Left cardiac atrium (tissue), 4 donors: Measurements from ENCODE around the gene HINT2. TPM values are rescaled to one million over a fixed set of nuclear protein-coding genes. Genes with fewer than 3 reads are reported as not detected.

ENCODE experiments used
- ATAC-seq, 2 donors: fragments of 200-7000 bp; cut with Tn5 transposase; one replicate each; pipeline ENCODE4 v1.9.1; 2020; ENCODE audit warnings: mild to moderate bottlenecking in 2 of 2, moderate library complexity in 2 of 2
- DNase-seq: peaks from one replicate; pipeline ENCODE4 v3.0.0-alpha.2; 2020
- intact Hi-C, 2 donors: fragments of 100-400 bp; cut with DNase I; formaldehyde crosslinking; loops; one replicate each; pipeline versions ENCODE4 v1.14.1 to v1.15.1; 2022 to 2023
- total RNA-seq, 2 donors: library from RNA; stranded (reverse); fragmentation: NEBNext Ultra II Directional; extraction: Animal tissue kit (Norgen Biotek cat#: 25700); gene quantifications; one replicate each; pipeline ENCODE4 v1.2.1, GENCODE V29; 2021
- donor health status: DM: no; HTN: yes; CAD: no.
- donor health status: DM: no; HTN: yes; CAD: no; lungs with severe emphysema.
- donor health status: DM: yes; HTN: yes; CAD: no.
- donor health status: Dilated cardiomyopathy.

HINT2 gene
- total RNA-seq, 2 donors from 2014 or later = 53.4 to 54.3 TPM

DNA sequence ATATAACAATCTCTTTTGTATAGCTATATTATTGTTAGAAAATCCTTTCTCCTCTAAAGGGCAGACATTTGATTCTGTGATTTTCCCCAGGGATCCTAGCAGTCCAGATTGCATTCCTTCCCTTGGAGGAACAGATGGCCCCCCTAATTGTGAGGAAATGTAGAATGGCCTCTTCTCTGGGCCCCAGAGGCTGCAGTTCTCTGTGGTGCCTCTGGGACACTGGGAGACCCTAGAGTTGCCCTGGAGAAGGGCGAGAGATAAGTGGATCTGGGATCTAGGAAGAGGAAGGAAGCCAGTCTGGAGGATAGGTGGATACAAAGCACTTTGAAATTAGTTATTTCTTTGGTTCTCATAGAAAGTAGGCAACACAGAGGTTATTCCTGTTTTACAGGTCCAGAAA, 1.9 kb upstream of the HINT2 start:
- no peak for ATAC-seq
- intact Hi-C loops = no loop called here
- no peak for DNase-seq

DNA sequence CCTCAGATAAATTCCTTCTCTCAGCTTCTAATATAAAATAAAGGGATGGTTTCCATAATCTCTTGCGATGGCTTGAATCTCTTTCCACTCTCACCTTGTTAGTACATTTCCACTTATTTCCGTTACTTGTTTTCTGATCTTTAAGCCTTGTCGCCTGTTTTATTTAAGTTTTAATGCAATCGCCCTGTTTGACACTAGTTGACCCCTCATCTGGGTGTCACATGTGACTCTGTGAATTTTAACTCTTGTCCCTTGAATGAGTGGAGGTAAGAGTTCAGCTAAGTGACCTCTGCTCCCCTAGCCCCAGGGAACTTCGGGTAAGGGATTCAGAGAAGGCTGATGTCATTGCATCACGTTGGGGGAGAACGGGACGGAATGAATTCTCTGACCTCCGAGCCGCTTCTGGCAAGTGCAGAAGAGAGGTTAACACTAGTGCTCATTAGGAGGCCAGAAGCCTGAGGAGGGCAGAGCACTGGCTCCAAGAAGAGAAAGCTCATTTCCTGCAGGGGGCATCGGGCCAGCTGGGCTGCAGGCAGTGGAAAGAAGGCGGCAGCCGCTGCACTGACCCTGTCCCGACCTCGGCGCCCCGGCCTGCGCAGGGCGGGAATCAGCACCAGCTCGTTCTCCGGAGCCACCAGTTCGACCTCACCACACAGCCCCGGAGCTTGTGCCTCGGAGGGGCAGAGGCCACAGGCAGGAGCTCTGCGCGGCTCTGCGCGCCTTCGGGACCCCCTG, 569 bp downstream of the HINT2 start:
- intact Hi-C loops = loop anchor here in 1 of 2 donors (2.0 kb wide), 1 partner anchor 15 kb away; the partner anchor contains the start of genes FAM221B and TMEM8B
- DNase-seq = peak; percentile 86
- peak; percentile 56 to 64 for ATAC-seq

- intact Hi-C loops = loop anchor here in 1 of 2 donors (2.0 kb wide), 1 partner anchor 15 kb away; the partner anchor contains the start of genes FAM221B and TMEM8B
- ATAC-seq = no peak
- no peak for DNase-seq
Measured at GRCh38 chr9:35813434-35814105, 1.3 kb downstream of the HINT2 start.

GRCh38 chr9:35812025-35812602, 2.7 kb downstream of the HINT2 start, which contains the start of gene SPAG8:
Gene SPAG8, minus strand, starts transcription at chr9:35812262. Its CDS starts 115 bp downstream, at chr9:35812147.
- peak; percentile 96 for DNase-seq
- peak; percentile 69 to 72 for ATAC-seq
- intact Hi-C loops = no loop called here

GRCh38 chr9:35811381-35812024, 3.3 kb downstream of the HINT2 start:
- intact Hi-C loops = no loop called here
- DNase-seq (no peak), ATAC-seq (no peak)

- intact Hi-C loops = no loop called here
- ATAC-seq (no peak), DNase-seq (no peak)
Measured at GRCh38 chr9:35810122-35810521, 4.7 kb downstream of the HINT2 start.

DNA sequence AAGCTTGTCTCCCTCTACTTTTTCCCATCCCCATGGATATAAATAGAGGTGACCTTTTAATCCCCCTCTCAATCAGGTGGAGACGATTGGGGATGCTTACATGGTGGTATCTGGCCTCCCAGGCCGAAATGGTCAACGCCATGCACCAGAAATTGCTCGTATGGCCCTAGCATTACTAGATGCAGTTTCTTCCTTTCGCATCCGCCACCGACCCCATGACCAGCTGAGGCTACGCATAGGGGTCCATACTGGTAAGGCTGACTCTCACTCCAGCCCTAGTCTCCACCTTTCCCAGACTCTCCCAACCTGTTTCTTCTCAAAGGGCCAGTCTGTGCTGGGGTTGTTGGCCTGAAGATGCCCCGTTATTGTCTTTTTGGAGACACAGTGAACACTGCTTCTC, 6.4 kb downstream of the HINT2 start:
- intact Hi-C loops = no loop called here
- DNase-seq (no peak), ATAC-seq (no peak)

DNA sequence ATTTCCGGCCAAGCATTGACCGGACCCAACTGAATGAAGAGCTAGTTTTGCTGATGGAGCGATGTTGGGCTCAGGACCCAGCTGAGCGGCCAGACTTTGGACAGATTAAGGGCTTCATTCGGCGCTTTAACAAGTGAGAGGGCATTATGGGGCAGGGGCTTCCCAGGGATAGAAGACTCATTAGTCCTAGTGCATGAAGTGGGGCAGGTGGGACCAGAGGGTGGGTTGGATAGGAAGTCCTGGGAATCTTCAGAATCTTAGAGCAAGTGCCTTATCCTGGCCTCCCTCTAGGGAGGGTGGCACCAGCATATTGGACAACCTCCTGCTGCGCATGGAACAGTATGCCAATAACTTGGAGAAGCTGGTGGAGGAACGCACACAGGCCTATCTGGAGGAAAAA, 8.7 kb downstream of the HINT2 start:
- intact Hi-C loops = no loop called here
- ATAC-seq (no peak), DNase-seq (no peak)

- ATAC-seq = no peak
Measured at GRCh38 chr9:35801328-35802128, 13.3 kb downstream of the HINT2 start.

GRCh38 chr9:35800530-35800929, 14.3 kb downstream of the HINT2 start:
- intact Hi-C loops = no loop called here

More at GRCh38 chr9:35801328-35802128, 13.3 kb downstream of the HINT2 start:
- no peak for DNase-seq
- intact Hi-C loops = no loop called here

GRCh38 chr9:35798658-35799374, 16.0 kb downstream of the HINT2 start:
- no peak for DNase-seq
- ATAC-seq = no peak
- intact Hi-C loops = loop anchor here in 1 of 2 donors (10.0 kb wide), 1 partner anchor 86 kb away; no protein-coding TSS in a partner anchor

More at GRCh38 chr9:35800530-35800929, 14.3 kb downstream of the HINT2 start:
- ATAC-seq (no peak), DNase-seq (no peak)

DNA sequence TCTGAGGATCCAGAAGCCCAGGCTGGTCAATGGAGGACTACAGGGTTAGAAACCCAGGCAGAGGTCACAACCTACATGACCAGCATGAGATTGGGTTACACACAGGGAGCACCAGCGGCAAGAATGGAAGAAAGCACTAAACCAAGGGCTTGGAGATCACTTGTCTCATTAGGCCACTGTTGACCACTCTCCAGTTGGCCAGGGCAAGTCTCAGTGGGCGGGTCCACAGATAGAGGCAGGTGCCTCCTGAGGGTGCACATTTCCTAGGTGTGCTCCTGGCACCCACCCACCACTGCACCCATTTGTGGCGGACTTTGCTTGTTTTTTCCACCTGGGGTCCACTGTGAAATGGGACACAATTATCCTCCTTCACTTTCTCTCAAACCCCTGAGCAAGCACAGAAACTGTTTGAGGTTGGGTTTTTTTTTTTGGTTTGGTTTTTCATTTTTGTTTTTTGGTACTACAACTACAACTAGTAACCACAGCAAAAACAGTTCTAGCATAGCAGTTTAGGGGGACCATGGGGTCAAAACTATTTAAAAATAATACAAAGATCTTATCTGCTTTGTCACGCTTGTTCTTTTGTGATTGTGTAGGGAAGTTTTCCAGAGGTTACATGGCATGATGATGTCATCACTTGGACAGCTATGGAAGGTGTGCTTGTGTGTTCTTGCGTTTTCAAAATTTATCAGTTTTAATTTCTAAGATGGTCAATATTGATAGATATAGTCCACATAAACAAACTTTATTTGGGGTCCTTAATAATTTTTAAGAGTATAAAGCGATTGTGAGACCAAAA, 17.3 kb downstream of the HINT2 start:
- ATAC-seq (no peak), DNase-seq (no peak)
- intact Hi-C loops = loop anchor here in 1 of 2 donors (10.0 kb wide), 1 partner anchor 87 kb away; no protein-coding TSS in a partner anchor

DNA sequence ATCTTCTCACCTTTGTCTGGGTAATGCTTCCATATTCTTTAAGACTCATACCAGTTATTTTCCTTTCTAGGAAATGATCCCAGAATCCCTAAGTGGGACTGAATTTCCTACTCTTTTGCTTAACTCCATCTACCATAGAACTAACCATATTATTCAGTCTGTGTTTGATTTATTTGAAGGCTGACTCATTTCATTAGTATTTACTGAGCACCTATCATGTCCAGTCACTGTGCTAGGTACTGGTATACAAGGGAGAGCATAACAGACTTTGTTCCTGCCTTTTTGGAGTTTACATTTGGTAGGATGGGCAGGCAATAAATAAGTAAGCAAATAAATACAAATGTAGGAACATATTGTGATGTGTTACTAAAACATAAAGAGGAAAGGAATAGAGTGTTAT, 19.1 kb downstream of the HINT2 start:
- no peak for DNase-seq
- intact Hi-C loops = loop anchor here in 1 of 2 donors (10.0 kb wide), 1 partner anchor 89 kb away; no protein-coding TSS in a partner anchor
- no peak for ATAC-seq

DNA sequence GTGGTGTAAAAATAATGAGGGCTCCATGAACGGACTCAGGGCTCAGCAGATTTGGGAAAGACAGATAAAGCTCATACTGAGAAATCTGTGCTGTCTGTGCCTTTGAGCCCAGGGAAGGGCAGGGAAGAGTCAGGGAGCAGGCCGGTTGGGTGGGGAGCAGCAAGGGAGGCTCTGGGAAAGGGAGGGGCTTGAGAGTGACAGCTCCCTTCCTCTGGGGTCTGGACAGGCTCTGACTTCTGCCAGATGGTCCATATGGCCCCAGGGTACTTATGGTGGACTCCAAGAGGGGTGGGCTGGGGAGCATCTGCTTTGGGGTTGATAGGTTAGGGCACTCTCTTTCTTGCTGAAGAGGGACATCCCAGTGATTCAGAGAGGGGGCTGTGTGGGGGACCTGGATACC, 21.4 kb downstream of the HINT2 start:
- ATAC-seq (no peak), DNase-seq (no peak)
- intact Hi-C loops = loop anchor here (5.0 to 10.0 kb wide), 2 partner anchors 34 to 91 kb away; partner anchors contain the start of genes FAM221B (in 1 of the 2) and TMEM8B (in 1 of the 2)

DNA sequence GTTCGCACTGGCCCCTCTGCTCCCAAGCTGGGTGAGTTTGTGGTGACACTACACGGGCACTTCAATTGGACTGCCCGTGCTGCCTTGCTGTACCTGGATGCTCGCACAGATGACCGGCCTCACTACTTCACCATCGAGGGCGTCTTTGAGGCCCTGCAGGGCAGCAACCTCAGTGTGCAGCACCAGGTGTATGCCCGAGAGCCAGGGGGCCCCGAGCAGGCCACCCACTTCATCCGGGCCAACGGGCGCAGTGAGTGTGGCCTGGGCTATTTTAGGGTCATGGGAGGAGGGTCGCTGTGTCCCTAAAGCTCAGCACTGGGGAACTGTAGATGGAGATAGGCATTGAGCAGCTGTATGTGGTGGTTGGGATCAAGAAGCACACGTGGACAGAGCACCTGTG, 22.0 kb downstream of the HINT2 start:
- intact Hi-C loops = loop anchor here (5.0 to 10.0 kb wide), 2 partner anchors 34 to 92 kb away; partner anchors contain the start of genes FAM221B (in 1 of the 2) and TMEM8B (in 1 of the 2)
- no peak for ATAC-seq
- no peak for DNase-seq

DNA sequence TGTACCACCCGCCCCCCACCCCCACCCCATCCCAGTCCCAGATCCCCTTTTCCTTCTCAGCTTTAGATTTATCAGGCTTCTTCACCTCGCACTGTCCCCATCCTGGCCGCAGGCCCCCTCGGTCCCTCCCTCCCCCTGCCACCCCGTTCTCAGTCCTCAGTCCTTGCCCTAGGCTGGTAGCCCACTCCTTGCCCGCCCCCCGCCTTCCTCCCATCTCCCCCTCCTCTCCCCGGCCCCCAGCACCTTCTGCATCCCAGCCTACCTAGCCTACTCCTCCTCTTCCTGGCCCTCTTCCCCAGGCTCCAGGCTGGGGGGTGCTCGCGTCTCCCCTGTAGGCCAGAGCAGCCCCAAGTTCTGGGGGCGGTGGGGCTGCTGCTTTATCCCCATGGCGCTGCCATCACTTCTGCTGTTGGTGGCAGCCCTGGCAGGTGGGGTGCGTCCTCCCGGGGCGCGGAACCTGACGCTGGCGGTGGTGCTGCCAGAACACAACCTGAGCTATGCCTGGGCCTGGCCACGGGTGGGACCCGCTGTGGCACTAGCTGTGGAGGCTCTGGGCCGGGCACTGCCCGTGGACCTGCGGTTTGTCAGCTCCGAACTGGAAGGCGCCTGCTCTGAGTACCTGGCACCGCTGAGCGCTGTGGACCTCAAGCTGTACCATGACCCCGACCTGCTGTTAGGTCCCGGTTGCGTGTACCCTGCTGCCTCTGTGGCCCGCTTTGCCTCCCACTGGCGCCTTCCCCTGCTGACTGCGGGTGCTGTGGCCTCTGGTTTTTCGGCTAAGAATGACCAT, 22.6 kb downstream of the HINT2 start:
- DNase-seq (no peak), ATAC-seq (peak in 1 of 2 donors; percentile 0)
- intact Hi-C loops = loop anchor here (5.0 to 10.0 kb wide), 2 partner anchors 35 to 93 kb away; partner anchors contain the start of genes FAM221B (in 1 of the 2) and TMEM8B (in 1 of the 2)
